ENCODE measurements around the gene SBNO2.

GRCh38 chr19:1170938-1171754 is 2.9 kb downstream of the SBNO2 start:
- no peak for TF ChIP-seq CTCF (IDR thresholded peaks at IDR 0.05 in 8 of 11, conservative IDR thresholded peaks at IDR 0.05 in 3 of 11)
- TF ChIP-seq POLR2A (IDR thresholded peaks at IDR 0.05), result no peak
- peak in 2 of 3 donors; percentile 11 to 18 for TF ChIP-seq POLR2AphosphoS5 (IDR thresholded peaks at IDR 0.05)

Data from spleen (tissue), 7 donors.